Erythroblast (primary cell): Measurements from ENCODE around the gene DPYSL3.
"Not testable (repeated sequence)": the region's sequence is repeated elsewhere in the genome, so short reads cannot be mapped to it uniquely, and the experiment has no call there.

Experiments
- DNase-seq, 2 experiments: peaks; one replicate each; lab custom pipeline; 2025; lab: John Stamatoyannopoulos, UW
- GATA1 ChIP-seq: IDR thresholded peaks from 2 replicates; pipeline ENCODE4 v1.6.1; 2011; ENCODE audit warnings: low read depth, mild to moderate bottlenecking, control low read depth, low read length, moderate library complexity
- POLR2A ChIP-seq: IDR thresholded peaks from 2 replicates; pipeline ENCODE4 v1.6.1; 2011; ENCODE audit warnings: mild to moderate bottlenecking, low read length

The DPYSL3 gene

DNA sequence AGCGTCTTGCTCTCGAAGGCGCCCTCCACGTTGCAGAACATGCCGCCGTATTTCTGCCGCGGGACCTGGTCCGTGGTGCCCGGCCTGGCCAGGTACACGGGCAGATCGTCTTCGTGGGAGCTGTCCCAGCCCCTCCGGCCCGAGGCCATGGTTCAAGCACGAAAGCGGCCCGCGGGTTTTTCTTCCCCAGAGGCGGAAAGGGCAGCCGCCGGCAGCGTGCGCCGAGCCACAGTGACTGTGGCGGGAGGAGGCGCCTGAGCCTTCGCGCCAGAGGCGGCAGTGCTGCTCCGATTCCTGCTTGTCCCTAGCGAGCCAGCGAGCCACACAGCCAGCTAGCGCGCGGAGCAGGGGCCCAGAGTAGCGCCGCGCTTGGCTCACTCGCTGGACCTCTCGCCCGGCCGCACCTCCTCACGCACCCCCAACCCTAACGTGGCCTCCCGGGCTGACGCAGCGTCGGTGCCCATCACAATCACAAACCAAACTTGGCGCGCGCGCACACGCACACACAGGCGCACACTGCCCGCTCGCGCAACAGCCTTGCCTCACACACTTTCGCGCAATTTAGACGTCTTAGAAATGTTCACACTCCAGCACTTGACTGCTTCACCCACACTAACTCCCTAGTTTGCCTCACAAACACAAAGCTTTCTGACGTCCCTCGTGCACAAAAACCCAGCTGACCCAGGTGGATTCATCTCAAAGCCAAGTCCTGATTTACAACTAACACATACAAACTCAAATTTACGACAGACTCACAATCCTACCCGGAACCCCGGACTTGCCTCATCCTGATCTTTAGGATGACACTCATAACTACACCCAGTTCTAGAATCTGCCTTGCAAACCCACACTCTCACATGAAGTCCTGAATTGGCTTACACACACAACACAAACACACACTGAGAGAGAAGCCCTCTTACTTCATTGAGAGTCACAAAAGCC, at the start of gene DPYSL3:
TSS of gene DPYSL3 (minus strand) at position 359 of the 942 bp plus-strand sequence. CDS start at position 149, 210 bp downstream.
- TF ChIP-seq GATA1 (no peak), POLR2A (no peak)
- peak in 1 of 2 experiments; percentile 26 for DNase-seq

GRCh38 chr5:147558826-147559225, 49.0 kb upstream of the DPYSL3 start:
- peak; percentile 10 to 26 for DNase-seq
- TF ChIP-seq POLR2A (no peak), GATA1 (no peak)

- DNase-seq = no peak
- TF ChIP-seq GATA1 (no peak), POLR2A (no peak)
Observed at GRCh38 chr5:147557876-147558745, 48.2 kb upstream of the DPYSL3 start.

DNA sequence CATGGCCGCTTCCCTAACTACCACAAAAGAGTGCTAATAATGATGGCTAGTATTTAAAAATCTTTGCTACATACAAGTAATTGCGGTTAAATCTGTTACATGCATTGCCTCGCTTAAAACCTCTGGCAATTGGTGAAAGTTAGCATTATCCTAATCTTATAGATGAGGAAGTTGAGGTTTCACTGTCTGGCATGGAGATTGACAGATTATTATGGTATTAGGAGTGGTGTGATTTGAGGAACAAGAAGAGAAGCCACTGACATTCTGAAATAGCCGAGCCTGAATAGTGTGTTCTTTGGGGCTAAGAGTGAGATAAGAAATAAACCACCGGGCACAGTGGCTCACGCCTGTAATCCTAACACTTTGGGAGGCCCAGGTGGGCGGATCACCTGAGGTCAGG, 45.3 kb upstream of the DPYSL3 start:
- DNase-seq = no peak
- TF ChIP-seq POLR2A (no peak), GATA1 (no peak)

DNA sequence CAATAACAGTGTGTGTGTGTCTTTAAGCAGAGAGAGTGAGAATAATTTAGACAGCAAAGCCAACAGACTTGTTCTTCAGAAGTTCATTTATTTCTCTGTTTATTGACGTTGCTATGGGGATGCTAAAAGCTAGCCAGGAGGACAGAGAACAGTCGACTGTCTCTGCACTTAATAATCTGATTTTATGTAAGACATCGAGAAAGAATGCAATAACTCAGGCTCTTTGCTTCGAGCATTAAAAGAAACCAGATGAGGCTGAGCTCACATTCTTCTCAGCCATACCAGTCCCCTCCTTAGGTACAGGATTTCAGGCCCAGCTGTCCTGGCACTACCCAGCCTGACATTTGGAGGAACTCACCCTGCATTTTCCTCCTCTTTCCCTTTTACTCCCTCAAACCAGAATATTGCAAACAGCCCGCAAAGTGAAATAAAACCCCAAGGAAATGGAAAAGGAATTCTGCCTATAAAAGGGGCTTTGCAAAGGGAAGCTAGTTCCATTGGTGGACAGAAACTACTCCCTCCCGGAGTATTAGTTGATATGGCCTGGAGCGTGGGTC, 44.5 kb upstream of the DPYSL3 start:
- no peak for TF ChIP-seq GATA1
- no peak for TF ChIP-seq POLR2A
- no peak for DNase-seq

DNA sequence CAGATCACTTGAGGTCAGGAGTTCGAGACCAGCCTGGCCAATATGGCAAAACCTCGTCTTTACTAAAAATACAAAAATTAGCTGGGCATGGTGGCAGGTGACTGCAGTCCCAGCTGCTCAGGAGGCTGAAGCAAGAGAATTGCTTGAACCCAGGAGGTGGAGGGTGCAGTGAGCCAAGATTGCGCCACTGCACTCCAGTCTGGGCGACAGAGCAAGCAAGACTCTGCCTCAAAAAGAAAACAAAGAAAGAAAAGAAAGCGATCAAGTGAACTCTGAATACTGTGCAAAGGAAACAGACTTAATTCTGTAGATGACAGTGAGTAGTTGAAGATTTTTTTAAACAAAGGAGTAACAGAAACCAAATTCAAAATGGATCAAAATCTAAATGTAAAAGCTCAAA, 43.9 kb upstream of the DPYSL3 start:
- DNase-seq = not testable (repeated sequence)

DNA sequence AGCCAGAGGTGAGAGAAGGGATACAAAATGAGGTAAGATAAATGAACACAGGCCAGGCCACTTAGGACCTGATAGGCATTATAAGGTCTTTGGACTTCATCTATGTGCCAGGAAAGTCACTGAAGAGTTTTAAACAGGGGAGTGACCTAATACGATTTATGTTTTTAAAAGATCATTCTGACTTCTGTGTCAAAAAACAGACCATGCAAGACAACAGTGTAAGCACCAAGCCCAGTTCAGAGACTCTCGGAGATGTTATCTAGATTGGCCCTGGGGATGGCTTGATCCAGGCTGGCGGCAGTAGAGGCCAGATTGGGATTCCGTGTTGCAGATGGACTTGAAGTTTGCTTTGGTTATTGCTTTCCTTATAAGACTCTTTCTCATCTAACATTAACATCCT, 43.0 kb upstream of the DPYSL3 start:
- no peak for DNase-seq
- TF ChIP-seq POLR2A (no peak), GATA1 (no peak)

GRCh38 chr5:147551677-147552076, 41.8 kb upstream of the DPYSL3 start:
- DNase-seq = no peak
- TF ChIP-seq GATA1 = no peak
- no peak for TF ChIP-seq POLR2A

DNA sequence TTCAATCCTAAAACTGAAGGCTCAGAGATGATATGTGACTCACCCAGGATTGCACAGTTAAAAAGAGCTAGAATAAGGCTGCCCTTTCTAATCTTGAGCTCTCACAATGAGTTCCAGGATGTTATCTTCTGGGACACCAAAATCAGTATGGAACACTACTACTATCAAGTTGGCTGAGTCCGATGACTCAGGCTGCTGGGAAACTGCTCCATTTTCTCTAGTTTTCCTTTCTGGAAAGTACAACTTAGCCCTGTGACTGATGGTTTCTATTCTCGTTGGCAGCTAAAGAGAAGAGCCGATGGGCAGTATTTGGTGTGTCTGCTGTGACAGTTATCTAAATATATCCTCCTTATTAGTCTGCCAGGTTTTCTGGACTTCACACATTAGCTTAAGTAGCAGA, 37.9 kb upstream of the DPYSL3 start:
- TF ChIP-seq POLR2A (no peak), GATA1 (no peak)
- no peak for DNase-seq

GRCh38 chr5:147544556-147544955, 34.7 kb upstream of the DPYSL3 start:
- DNase-seq = no peak
- TF ChIP-seq GATA1 (no peak), POLR2A (no peak)

DNA sequence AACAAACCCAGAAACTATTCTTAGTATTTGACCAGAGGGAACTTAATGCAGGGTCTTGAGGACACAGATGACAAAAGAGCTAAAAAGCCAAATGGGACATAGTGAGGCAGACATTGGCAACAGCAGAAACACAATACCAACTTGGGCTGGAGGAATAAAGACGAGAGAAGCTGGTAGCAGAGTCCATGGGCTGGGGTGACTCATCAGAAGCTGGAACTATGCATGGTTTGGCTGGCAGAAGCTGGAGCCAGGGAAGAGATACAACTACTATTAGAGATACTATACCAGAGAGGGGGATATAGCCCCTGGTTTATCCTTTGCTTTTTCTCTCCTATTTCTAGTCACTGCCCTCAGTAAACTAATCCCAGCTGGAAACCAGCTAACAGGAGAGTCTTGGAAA, 29.2 kb upstream of the DPYSL3 start:
- DNase-seq = no peak
- TF ChIP-seq POLR2A (no peak), GATA1 (no peak)

DNA sequence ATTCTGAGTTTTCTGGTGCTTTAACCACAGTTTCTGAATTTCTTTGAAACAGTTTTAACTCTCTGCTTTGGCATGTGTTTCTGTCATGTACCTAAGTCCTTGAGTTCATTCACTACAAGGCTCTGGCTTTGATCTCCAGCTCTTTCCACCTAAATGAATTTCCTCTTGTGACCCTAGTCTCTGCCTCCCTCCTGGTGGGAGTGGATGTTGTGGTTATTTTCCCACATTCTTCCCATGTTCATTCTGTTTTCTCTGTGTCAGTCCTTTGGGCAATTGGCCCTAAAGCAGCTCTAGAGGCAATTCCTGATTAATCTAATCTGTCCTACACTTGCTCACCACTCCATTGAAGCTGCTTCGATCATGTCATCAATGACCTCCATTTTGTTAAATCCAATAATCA, 28.4 kb upstream of the DPYSL3 start:
- DNase-seq = no peak
- no peak for TF ChIP-seq POLR2A
- no peak for TF ChIP-seq GATA1

DNA sequence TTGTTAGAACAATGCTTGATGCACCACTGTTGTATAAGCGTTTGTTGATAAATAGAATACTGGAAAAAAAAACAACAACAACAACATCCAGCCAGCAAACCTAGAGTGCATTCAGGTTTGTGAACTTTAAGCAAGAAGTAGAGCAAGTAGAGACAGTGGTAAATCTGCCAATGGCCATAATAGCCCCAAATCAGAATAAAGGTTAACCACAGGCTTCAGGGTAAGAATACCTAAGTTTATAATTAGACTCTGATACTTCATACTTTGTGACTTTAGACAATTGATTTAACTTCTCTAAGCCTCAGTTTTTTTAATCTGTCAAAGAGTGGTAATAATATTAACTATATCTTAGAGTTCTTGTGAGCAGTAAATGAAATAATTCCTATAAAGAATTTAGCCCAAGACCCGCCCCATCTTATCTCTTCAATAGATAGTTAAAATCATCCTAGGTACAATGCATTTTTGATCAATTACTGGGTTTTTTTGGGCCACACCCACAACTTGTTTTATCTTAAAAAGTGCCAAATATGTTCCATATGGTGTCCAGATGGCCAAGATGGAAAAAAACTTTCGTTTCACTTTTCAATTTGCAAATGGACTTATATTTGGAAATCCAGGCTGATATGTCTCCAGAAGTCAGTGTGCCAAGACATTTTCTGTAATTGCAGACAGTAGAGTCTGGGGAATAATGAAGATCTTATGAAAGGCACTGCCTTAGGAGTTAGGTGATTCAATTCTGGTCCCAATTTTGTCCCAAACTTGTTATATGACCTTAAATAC, 24.5 kb upstream of the DPYSL3 start:
- no peak for DNase-seq
- TF ChIP-seq POLR2A (no peak), GATA1 (no peak)

DNA sequence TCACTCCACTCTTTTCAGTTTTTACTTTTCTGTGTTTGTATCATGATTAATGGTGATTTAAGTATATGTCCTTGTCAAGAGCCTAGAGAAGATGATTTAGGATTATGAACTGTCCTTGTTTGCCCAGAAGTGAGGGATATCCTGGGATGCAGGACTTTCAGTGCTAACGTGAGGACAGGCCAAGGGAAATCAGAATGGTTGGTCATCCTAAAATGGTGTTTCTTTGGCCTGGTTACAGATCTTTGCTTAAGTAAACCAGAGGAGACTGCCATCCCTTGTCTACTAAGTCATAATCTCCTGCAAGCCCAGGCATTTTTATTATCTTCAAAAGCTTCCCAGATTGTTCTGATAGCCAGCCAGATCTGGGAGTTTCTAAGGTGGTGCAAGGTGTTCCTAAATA, 22.3 kb upstream of the DPYSL3 start:
- TF ChIP-seq GATA1 (no peak), POLR2A (no peak)
- no peak for DNase-seq
